Prostate gland (tissue), 2 donors: ENCODE data around the gene SFSWAP. TPM values are rescaled to one million over a fixed set of nuclear protein-coding genes. Genes with fewer than 3 reads are reported as not detected.
"Not testable (repeated sequence)": the region's sequence is repeated elsewhere in the genome, so short reads cannot be mapped to it uniquely, and the experiment has no call there.

ENCODE experiments used
- DNase-seq: peaks from one replicate; pipeline ENCODE4 v3.0.0-alpha.2; 2019; ENCODE audit warnings: low spot score
- H3K27ac ChIP-seq, 2 donors: fragments of 200-600 bp; sonication (generic); 2 replicates each; pipeline ENCODE4 v1.5.1; 2017 to 2019
- H3K27me3 ChIP-seq: fragments of 200-600 bp; sonication (generic); replicated peaks from 2 replicates; pipeline ENCODE4 v1.5.1; 2019; ENCODE audit not compliant: insufficient read depth
- H3K36me3 ChIP-seq, 2 donors: fragments of 200-600 bp; sonication (generic); 1 replicate in 1 of 2; 2 replicates in 1 of 2; pipeline versions ENCODE4 v1.5.1 to v1.8.1; 2017 to 2019
- H3K4me1 ChIP-seq: fragments of 200-600 bp; sonication (generic); replicated peaks from 2 replicates; pipeline ENCODE4 v1.5.1; 2019
- H3K4me3 ChIP-seq, 2 donors: fragments of 200-600 bp; sonication (generic); 2 replicates each; pipeline ENCODE4 v1.5.1; 2017 to 2019
- H3K9me3 ChIP-seq: fragments of 200-600 bp; sonication (generic); 2 replicates; pipeline ENCODE4 v1.5.1; 2017
- POLR2A ChIP-seq: fragments of 450-650 bp; IDR thresholded peaks from one replicate; pipeline ENCODE4 v1.6.1; 2016; ENCODE audit warnings: antibody characterized with exemption, mild to moderate bottlenecking
- POLR2AphosphoS5 ChIP-seq: sonication (generic); formaldehyde crosslinking; IDR thresholded peaks from one replicate; pipeline ENCODE4 v1.6.1; 2017; ENCODE audit warnings: antibody characterized with exemption
- WGBS: methylation state at CpG from one replicate; pipeline ENCODE4 v1.1.5; 2018; 5-methylcytosine and 5-hydroxymethylcytosine counted together
- intact Hi-C: fragments of 100-400 bp; cut with DNase I; formaldehyde crosslinking; loops from one replicate; pipeline ENCODE4 v1.14.2; 2022
- total RNA-seq, 2 donors: library from RNA; depleted of rRNA; stranded (reverse); fragments of >200 nt; gene quantifications; one replicate each; pipeline ENCODE4 v1.1.0, GENCODE V29; 2016
- TF ChIP-seq, protein P1 (sequence below), 4 experiments: fragments of 200-600 bp in 2 of 4; fragments of 450-650 bp in 2 of 4; sonication (generic) in 2 of 4; IDR thresholded peaks; 1 replicate in 3 of 4; 2 replicates in 1 of 4; pipeline ENCODE4 v1.5.1; 2016 to 2019; ENCODE audit warnings: antibody characterized with exemption in 4 of 4, mild to moderate bottlenecking in 2 of 4, moderate library complexity in 2 of 4

The SFSWAP gene
- total RNA-seq, 2 donors from 2014 or later = 24.5 to 53.9 TPM

DNA sequence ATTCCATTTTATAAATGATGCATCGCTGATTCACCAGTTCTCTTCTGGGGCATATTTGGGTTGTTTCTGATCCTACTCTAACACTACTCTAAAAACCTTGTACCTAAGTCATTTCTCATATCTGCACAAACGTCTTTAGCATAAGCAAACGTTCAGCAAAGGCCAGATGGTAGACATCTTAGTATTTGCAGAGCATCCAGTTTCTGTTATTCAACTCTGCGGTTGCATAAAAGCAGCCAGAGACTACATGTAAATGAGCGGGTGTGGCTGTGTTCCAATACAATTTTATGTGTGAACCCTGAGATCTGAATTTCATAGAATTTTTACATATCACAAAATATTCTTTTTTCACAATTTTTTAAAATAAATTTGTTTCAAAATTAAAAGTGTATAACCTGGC is 94.5 kb downstream of the SFSWAP start:
- no peaks in the 10 kb centered on the region for H3K4me1 ChIP-seq
- no peak overlapping the region for H3K4me3 ChIP-seq
- no peak for TF ChIP-seq POLR2AphosphoS5
- TF ChIP-seq, protein P1, sequence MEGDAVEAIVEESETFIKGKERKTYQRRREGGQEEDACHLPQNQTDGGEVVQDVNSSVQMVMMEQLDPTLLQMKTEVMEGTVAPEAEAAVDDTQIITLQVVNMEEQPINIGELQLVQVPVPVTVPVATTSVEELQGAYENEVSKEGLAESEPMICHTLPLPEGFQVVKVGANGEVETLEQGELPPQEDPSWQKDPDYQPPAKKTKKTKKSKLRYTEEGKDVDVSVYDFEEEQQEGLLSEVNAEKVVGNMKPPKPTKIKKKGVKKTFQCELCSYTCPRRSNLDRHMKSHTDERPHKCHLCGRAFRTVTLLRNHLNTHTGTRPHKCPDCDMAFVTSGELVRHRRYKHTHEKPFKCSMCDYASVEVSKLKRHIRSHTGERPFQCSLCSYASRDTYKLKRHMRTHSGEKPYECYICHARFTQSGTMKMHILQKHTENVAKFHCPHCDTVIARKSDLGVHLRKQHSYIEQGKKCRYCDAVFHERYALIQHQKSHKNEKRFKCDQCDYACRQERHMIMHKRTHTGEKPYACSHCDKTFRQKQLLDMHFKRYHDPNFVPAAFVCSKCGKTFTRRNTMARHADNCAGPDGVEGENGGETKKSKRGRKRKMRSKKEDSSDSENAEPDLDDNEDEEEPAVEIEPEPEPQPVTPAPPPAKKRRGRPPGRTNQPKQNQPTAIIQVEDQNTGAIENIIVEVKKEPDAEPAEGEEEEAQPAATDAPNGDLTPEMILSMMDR (IDR thresholded peaks at IDR 0.05) = no peak
- no peak for TF ChIP-seq POLR2A
- no peak overlapping the region for H3K27ac ChIP-seq
- H3K36me3 ChIP-seq = no peaks in the 10 kb centered on the region
- 79% methylated on average over 5 of the region's 5 CpGs for WGBS
- intact Hi-C loops = no loop called here
- no peaks in the 10 kb centered on the region for H3K9me3 ChIP-seq
- no peak for DNase-seq
- H3K27me3 ChIP-seq = no peaks in the 10 kb centered on the region

DNA sequence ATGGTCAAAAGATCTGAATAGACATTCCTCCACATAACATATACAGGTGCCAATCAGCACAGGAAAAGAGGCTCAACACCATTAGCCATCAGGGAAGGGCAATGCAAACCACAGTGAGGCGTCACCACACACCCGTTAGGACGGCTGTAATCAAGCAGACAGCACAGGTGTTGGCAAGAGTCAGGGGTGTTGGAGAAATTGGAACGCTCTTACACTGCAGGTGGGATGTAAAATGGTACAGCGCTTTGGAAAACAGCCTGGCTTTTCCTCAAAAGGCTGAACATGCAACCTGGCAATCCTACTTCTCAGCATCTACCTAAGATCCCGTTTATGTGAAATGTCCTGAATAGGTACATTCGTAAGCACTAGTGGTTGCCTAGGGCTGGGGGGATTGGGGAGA is 95.8 kb downstream of the SFSWAP start:
- TF ChIP-seq POLR2AphosphoS5 (no peak), POLR2A (no peak)
- TF ChIP-seq, protein P1 (IDR thresholded peaks at IDR 0.05) = no peak
- WGBS = 80% methylated on average over 7 of the region's 7 CpGs
- intact Hi-C loops = no loop called here
- Histone ChIP-seq H3K4me3 (no peak overlapping the region), H3K36me3 (no peaks in the 10 kb centered on the region), H3K27me3 (no peaks in the 10 kb centered on the region), H3K4me1 (no peaks in the 10 kb centered on the region), H3K27ac (no peak overlapping the region), H3K9me3 (no peaks in the 10 kb centered on the region)
- no peak for DNase-seq

DNA sequence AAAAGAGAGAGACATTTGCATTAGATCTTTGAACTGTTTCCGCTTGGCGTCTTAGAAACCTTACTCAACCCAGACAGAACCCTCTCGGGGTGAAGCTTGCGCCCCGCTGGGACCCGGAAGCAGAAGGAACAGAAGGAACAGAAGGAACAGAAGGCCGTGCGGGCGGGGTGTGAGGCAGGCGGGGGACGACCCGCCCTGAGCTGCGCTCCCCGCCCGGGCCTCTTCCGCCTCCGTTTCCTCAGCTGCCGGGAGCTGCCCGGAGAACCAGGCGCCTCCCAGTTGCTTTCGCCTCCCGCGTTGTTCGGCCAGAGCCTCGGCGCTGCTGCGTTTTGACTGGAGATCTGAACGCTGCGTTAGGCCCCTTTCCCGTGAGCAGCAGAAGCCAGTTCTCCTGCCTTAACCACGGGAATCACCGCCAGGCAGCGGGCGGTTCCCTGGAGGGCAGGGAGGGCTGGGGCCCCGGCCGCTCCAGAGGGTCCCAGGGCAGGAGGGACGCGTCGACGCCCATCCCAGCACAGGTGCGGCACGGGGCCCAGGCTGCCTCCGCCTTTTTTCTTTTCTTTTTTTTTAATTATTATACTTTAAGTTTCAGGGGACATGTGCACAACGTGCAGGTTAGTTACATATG is 98.0 kb downstream of the SFSWAP start:
- TF ChIP-seq, protein P1 (IDR thresholded peaks at IDR 0.05) = no peak
- TF ChIP-seq POLR2AphosphoS5 (no peak), POLR2A (no peak)
- H3K36me3 ChIP-seq = no peaks in the 10 kb centered on the region
- H3K9me3 ChIP-seq = no peaks in the 10 kb centered on the region
- no peak overlapping the region for H3K27ac ChIP-seq
- WGBS = 84% methylated on average over 44 of the region's 44 CpGs
- no peak overlapping the region for H3K4me3 ChIP-seq
- no peaks in the 10 kb centered on the region for H3K27me3 ChIP-seq
- H3K4me1 ChIP-seq = no peaks in the 10 kb centered on the region
- intact Hi-C loops = no loop called here
- no peak for DNase-seq

DNA sequence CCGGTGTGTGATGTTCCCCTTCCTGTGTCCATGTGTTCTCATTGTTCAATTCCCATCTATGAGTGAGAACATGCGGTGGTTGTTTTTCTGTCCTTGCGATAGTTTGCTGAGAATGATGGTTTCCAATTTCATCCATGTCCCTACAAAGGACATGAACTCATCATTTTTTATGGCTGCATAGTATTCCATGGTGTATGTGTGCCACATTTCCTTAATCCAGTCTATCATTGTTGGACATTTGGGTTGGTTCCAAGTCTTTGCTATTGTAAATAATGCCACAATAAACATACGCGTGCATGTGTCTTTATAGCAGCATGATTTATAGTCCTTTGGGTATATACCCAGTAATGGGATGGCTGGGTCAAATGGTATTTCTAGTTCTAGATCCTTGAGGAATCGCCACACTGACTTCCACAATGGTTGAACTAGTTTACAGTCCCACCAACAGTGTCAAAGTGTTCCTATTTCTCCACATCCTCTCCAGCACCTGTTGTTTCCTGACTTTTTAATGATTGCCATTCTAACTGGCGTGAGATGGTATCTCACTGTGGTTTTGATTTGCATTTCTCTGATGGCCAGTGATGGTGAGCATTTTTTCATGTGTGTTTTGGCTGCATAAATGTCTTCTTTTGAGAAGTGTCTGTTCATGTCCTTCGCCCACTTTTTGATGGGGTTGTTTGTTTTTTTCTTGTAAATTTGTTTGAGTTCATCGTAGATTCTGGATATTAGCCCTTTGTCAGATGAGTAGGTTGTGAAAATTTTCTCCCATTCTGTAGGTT is 98.8 kb downstream of the SFSWAP start:
- WGBS = 79% methylated on average over 9 of the region's 9 CpGs
- H3K4me1 ChIP-seq, DNase-seq, H3K9me3 ChIP-seq, intact Hi-C loops, H3K4me3 ChIP-seq, H3K36me3 ChIP-seq, H3K27ac ChIP-seq, H3K27me3 ChIP-seq: not testable (repeated sequence)

DNA sequence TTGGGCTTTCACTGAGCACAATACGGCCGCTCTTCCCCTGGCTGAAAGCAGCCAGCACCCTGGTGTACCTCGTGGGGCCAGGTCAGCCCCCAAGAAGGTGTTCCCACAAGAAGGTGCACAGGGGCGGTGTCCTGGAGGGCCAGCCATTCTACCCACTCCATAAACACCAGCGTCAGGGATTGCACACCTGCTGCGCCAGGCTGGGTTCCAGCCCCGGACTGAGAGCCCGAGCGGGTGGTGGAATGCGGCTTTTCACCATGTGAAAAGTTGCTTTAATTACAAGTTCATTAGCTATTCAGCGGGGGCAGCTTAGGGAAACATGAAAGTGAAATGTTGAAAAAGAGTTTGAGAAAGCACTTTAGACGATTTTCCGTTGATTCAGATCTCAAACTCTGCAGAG is 99.8 kb downstream of the SFSWAP start:
- Histone ChIP-seq H3K27me3 (no peaks in the 10 kb centered on the region), H3K36me3 (no peaks in the 10 kb centered on the region), H3K9me3 (no peaks in the 10 kb centered on the region), H3K4me1 (no peaks in the 10 kb centered on the region), H3K27ac (no peak overlapping the region), H3K4me3 (no peak overlapping the region)
- TF ChIP-seq POLR2A (no peak), POLR2AphosphoS5 (no peak)
- TF ChIP-seq, protein P1 (IDR thresholded peaks at IDR 0.05) = no peak
- DNase-seq = no peak
- intact Hi-C loops = no loop called here
- 63% methylated on average over 13 of the region's 13 CpGs for WGBS
